GM15510 (cell line): ENCODE results near the gene CAPNS1.
A peak's percentile ranks its signal among the peaks of the same experiment; 100 is the strongest.

ENCODE experiments used
- POLR2A ChIP-seq: IDR thresholded peaks from 3 replicates; pipeline ENCODE4 v1.6.1; 2011; ENCODE audit warnings: borderline replicate concordance; ENCODE audit not compliant: insufficient read length; ENCODE audit errors: extremely low read depth

The CAPNS1 gene

DNA sequence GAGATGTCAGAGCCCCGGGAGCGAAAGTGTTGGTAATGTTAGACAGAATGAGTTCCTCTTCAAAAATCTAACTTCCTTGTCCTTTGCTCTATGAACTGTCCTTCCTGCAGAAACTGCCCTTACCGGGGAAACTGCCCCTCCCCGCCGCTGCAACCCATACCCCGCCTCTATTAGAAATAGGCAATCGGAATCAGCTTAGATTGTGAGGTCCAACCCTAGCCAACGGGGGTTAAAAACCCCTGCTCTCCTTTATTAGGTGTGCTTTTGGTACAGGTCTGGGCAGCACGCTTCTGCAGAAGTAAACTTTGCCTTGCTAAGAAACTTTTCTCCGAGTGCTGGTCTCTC lies 11.5 kb upstream of the CAPNS1 start:
- no peak for TF ChIP-seq POLR2A

DNA sequence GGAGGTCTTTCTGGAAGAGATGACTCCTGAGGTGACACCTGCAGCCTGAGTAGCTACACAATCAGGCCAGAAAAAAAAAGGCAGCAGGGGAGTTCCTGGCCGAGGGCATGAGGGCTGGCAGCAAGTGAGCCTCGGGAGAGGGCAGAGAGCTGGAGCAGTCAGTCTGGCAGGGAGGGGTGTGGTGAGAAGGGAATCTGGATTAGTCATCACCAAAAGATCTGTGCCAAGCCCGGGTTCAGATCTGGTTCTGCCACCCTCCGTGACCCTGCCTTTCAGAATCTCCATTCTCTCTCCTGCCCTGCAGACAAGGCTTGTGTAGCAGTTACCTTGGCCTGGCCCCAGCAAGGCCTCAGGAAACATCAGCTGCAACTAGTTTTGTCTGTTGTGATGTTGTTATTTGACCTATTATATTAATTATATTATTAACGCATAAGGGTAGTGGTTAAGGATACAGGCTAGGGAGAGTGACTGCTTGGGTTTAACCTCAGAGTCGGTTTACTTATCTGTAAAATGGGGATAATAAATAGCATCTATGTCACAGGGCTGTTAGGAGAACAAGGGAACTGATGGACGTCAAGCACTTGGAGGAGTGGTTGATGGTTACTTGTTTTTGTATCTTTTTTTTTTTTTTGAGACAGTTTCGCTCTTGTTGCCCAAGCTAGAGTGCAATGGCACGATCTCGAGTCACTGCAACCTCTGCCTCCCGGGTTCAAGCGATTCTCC lies 2.7 kb upstream of the CAPNS1 start:
- no peak for TF ChIP-seq POLR2A

DNA sequence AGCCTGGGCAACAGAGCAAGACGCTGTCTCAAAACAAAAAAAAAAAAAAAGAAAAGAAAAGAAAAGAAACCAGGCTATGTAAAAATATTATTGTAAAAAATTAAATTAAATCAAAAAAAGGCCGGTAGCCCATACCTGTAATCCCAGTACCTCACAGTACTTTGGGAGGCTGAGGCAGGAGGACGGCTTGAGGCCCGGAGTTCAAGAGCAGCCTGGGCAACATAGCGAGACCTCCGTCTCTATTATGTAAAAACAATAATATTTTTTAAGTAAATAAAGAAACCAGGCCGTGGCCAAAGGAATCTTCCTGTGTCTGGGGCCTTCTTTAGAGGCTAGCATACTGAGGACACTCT lies 770 bp upstream of the CAPNS1 start:
- TF ChIP-seq POLR2A = no peak

DNA sequence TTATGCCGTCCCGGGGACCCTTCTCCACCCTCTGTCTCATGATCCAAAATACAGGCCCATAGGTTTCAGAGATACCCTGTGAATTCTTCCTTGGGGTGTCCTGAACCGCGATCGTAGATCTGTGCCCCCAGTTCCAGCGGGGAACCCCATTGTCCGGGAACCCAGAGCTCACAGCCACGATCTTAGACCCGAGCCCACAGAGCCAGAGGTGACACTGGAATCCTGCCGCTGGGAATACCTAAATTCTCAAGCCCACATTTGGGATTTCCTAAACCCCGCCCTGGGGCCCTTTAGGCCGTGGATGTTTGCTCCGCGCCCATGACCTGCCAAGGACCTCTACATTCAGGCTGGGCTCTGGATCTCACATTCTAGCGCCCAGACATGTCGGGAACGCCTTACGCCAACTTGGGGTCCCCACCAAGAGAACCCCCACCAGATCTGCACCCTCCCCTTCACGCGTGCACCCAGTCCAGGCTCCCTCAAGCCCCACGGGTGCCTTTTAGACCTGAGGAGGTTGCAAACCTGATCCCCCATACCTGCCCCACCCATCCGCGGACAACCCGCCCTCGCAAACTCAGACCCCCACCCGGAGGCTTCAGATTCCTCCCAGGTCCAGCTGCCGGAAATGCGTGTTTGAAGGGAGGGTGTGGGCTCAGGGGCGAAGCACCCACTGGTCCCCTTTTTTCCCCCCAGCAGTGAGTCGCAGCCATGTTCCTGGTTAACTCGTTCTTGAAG lies 605 bp downstream of the CAPNS1 start:
- peak; percentile 38 for TF ChIP-seq POLR2A

DNA sequence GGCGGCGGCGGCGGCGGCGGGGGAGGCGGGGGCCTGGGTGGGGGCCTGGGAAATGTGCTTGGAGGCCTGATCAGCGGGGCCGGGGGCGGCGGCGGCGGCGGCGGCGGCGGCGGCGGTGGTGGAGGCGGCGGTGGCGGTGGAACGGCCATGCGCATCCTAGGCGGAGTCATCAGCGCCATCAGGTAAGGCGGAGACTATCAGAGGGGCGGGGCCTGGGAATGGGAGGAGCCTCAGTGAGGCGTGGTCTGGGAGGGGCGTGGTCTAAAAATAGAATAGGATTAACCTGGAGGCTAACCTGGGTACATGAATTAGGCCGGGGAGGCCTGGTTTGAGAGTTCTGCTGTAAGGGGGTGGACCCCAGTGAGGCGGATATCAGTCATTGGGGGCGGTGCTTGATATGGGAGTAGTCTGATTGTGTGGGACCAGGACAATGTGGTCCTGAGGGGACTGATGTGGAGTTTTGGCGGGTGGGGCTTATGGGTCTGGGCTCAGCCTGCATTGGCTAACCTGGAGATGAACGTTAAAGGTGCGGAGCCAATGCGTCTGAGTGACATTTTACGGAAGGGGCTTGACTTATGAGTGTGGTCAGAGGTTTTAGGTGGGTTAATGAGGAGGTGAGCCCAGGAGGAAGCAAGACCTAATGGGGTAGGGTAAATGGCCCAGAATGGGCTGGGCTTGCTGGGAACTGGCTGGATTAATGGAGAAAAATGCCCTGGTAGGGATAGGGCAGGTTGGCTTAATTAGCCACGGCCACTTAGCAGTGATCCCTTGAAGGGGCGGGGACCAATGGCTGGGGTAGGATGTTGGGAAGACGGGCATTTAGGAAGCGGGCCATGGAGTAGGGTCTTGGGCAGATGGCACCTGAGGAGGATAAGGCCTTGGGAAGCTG lies 1.4 kb downstream of the CAPNS1 start:
- peak; percentile 32 for TF ChIP-seq POLR2A

DNA sequence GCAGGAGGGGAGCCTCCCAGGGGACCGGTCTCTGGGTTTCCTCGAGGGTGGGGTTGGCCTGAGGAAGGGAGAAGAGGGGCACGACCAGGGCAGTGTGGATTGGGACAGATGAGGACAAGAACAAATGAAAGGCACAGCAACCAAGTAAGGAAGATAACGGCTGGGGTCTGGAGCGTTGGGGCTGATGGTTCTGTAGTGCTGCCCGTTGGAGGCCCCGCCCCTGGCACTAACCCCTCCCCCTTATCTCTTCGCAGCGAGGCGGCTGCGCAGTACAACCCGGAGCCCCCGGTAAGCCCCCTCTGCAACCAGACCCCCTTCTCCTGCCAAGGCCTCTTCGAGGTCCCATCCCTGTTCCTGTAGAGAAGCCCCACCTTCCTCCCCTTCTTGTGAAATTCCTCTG lies 2.2 kb downstream of the CAPNS1 start:
- no peak for TF ChIP-seq POLR2A

DNA sequence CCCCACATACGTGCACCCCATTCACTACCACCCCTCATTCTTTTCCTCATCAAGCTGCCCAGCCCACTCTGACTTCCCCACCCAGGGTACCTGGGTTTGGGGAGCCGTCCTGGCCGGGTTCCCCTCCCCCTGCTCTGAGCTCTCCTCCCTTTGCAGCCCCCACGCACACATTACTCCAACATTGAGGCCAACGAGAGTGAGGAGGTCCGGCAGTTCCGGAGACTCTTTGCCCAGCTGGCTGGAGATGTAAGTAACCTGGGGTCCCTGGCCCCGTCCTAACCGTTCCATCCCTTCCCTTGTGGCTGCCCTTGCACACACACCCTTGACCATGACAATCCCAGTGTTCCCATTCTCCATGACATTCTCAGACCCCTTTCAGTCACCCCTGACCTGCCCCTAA lies 2.6 kb downstream of the CAPNS1 start:
- TF ChIP-seq POLR2A = no peak

DNA sequence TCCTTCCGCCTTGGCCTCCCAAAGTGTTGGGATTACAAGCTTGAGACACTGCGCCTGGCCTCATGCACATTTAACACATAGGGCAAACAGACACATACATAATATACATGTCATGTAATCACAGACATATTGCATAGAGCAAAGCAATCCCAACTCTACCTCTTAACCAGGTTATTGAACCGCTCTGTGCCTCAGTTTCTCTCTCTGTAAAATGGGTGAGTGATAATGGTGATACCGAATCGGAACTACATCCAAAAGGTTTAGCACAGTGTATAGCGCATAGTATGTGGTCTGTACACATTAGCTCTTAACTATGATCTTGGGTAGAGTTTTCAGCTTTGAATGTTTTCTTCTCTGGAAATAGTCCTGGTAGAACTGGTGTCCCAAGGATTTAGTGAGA lies 4.8 kb downstream of the CAPNS1 start:
- no peak for TF ChIP-seq POLR2A

DNA sequence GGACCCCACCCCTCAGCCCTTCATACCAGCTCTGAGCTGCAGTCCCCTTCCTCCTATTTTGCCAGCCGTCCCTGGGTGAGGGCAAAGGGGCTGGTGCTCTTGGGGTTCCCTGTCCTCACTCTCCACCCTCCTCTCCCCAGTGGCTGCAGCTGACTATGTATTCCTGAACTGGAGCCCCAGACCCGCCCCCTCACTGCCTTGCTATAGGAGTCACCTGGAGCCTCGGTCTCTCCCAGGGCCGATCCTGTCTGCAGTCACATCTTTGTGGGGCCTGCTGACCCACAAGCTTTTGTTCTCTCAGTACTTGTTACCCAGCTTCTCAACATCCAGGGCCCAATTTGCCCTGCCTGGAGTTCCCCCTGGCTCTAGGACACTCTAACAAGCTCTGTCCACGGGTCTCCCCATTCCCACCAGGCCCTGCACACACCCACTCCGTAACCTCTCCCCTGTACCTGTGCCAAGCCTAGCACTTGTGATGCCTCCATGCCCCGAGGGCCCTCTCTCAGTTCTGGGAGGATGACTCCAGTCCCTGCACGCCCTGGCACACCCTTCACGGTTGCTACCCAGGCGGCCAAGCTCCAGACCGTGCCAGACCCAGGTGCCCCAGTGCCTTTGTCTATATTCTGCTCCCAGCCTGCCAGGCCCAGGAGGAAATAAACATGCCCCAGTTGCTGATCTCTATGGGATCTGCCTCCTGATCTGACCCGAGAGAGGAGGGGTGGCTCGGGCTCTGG lies 10.0 kb downstream of the CAPNS1 start:
- no peak for TF ChIP-seq POLR2A

DNA sequence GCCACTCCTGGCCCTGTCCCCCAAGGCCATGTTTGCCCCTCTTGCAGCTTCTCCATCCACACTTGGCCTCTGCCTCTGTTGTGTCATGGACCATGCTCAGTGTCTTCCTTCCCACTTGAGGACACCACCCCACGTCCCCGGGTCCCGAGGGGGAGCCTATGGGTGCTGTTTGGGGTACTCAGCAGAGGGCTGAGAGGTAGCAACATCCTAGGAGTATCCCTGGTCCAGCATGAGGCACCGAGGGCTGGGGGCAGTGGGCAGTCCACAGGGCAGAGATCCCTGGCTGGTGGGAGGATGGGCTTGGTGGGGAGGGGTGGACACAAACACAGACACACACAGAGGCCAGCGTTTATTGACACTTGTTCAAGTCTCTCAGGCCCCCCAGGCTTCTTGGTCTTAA lies 10.7 kb downstream of the CAPNS1 start:
- TF ChIP-seq POLR2A = no peak

DNA sequence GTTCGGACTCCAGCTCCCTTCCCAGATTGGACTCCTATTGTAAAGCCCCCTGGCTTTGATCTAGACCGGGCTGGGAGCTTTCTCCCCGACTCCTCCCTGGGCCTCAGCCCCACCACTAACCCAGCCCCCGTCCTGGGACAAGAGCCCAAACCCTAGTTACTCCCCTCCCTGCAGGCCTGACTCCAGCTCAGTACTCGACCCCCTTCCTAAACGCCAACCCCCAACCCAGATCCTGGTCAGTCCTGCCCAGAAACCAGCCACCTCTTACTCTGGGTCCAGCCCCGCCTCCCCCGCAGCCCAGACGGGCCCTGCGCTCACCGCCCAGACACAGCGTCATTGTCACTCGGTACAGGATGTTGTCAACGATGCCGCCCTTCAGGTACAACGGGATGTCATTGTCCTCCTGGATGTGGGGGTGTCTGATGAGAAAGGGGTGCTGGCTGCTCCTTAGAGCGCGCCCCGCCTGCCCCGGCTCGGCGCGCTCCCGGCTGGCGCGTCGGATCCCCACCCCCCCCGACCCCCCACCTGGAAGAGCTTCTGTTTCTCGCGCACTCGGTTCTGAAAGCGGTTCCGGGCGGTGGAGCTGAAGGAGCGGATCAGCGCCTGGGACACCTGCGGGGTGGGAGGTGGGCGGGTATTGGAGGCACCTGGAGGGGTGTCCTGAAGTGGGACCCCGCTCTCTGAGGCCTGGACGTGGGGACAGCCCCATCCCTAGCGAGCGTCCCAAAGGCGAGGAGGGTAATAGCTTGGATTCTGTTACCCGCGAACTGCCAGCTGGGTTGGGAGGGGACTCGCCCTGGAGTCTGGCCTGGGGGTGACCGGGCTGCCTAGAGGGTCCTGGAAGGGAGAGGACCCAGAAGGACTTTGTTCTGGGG lies 11.5 kb downstream of the CAPNS1 start:
- no peak for TF ChIP-seq POLR2A

DNA sequence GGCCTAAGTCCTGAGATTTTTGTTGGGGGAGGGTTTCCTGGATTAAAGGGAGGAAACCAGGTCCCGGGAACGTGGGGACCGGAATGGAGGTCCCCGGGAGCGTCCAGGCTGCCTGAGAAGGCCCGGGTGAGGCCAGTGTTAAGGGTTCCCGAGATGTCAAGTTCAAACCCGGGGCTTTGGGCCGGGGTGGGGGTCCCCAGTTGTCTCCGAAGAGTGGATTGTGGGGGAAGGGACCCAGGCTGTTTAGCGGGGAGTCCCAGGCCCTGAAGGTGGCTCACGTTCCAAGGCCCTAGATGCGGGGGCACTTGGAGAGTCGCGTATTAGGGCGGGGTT lies 12.1 kb downstream of the CAPNS1 start:
- TF ChIP-seq POLR2A = no peak

DNA sequence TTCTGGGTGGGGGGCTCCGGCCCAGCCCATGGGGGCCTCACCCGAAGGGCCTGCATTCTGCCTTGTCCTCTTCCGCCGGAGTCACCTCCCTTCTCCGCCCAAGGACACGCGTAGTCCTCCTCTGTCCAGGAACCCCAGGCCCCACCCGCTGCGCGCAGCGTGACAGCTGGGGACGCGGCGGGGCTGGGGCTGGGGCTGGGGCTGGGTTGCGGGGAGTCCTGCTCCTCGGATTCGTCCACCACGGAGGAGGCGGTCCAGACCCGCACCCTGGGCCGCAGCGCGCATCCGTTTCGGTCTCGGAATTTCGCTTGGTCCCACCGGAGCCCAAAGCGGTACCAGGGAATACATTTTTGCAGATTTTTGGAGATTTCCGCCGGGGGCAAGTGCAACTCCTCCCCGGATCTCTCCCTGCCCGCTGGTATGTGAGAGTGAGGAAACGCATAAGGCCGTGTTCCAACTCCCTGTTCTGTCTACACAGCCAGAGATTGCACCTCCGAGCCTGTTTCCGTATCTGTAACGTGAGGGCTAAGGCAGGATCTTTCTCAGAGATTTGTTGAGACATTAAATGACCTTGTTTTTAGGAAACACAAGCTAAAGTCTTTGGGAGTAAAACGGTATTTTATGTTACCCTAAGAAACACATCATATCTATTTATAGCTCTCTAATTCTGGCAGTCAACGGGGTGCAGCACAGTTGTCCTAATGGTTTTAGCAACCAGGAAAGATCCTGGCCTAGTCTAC lies 12.7 kb downstream of the CAPNS1 start, which contains the start of gene COX7A1:
COX7A1 (minus strand) TSS at position 96 of the 740 bp plus-strand sequence; CDS start at position 56, 40 bp downstream.
- no peak for TF ChIP-seq POLR2A
